Cardiac fibroblast (primary cell): Measurements from ENCODE around the gene PAF1.

ENCODE experiments used
- DNase-seq, 2 donors: peaks; one replicate each; pipeline versions ENCODE4 v3.0.0 to v3.0.0-alpha.2; 2010; ENCODE audit warnings: low read depth in 2 of 2
- H3K4me3 ChIP-seq, 2 donors: replicated peaks in 1 of 2; 1 replicate in 1 of 2; 2 replicates in 1 of 2; pipeline ENCODE4 v1.5.1; 2011; ENCODE audit warnings: low read depth in 2 of 2, low read length in 2 of 2, mild to moderate bottlenecking in 2 of 2, moderate library complexity in 1 of 2
- TF ChIP-seq, protein P1 (sequence below): IDR thresholded peaks from one replicate; pipeline ENCODE4 v1.5.1; 2011; ENCODE audit warnings: low read depth, mild to moderate bottlenecking, low read length, inconsistent platforms

The PAF1 gene

DNA sequence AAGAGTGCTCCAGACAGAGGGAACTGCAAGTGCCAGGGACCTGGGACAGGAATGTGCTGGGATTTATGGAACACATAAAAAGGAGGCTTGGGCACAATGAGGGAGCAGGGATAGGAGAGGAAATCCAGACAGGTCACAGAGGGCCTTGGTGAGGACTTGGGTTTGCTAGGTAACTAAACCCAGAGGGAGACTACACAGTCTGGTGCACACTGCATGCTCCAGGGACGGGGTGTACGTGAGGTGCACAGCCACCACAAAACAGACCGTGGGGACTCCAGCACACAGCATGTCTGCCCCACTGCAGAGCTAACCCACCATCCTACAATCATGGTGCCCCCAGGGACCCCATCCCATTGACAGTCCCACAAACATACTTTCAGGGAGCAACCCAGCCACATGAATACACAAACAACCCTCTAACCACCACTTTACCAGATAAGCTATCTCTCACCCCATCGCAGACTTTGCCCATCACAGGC is 10.2 kb upstream of the PAF1 start:
- no peak for DNase-seq
- TF ChIP-seq, protein P1, sequence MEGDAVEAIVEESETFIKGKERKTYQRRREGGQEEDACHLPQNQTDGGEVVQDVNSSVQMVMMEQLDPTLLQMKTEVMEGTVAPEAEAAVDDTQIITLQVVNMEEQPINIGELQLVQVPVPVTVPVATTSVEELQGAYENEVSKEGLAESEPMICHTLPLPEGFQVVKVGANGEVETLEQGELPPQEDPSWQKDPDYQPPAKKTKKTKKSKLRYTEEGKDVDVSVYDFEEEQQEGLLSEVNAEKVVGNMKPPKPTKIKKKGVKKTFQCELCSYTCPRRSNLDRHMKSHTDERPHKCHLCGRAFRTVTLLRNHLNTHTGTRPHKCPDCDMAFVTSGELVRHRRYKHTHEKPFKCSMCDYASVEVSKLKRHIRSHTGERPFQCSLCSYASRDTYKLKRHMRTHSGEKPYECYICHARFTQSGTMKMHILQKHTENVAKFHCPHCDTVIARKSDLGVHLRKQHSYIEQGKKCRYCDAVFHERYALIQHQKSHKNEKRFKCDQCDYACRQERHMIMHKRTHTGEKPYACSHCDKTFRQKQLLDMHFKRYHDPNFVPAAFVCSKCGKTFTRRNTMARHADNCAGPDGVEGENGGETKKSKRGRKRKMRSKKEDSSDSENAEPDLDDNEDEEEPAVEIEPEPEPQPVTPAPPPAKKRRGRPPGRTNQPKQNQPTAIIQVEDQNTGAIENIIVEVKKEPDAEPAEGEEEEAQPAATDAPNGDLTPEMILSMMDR = no peak

GRCh38 chr19:39400061-39400460 is 9.2 kb upstream of the PAF1 start:
- H3K4me3 ChIP-seq = no peak overlapping the region
- TF ChIP-seq, protein P1 = no peak
- no peak for DNase-seq

More for the DNA sequence above, 10.2 kb upstream of the PAF1 start:
- H3K4me3 ChIP-seq = no peak overlapping the region

- H3K4me3 ChIP-seq = no peak overlapping the region
- DNase-seq = no peak
- TF ChIP-seq, protein P1 = no peak
These were observed 8.8 kb upstream of the PAF1 start for GRCh38 chr19:39399668-39400050.

DNA sequence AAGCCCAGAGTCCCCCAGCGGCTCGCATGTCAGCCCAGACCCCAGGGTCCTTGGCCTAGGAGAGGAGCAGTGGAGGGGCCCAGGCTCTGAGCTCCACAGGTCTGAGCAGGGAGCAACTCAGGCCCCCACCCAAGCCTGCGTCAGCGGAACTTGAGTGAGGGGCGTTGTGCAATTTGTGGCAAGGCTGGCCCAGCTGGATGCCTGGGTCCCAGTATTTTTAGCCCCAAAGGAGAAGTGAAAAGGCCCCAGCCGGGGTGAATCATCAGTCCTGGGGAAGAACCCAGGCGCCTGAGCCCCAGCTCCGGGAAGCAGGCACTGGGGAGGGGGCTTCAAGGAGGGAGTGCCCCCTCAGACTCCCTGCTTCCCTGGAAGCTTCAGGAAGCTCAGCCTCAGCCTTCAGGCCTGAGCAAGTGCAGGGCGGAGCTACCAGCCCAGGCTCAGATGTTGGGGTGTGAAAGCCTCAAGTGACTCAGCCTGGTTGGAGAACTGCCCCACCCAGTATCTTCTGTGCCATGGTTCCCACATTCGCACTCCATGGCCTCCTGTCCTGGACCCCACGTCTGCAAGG is 7.5 kb upstream of the PAF1 start:
- H3K4me3 ChIP-seq = no peak overlapping the region
- peak; percentile 84 to 89 for DNase-seq
- TF ChIP-seq, protein P1 = no peak

DNA sequence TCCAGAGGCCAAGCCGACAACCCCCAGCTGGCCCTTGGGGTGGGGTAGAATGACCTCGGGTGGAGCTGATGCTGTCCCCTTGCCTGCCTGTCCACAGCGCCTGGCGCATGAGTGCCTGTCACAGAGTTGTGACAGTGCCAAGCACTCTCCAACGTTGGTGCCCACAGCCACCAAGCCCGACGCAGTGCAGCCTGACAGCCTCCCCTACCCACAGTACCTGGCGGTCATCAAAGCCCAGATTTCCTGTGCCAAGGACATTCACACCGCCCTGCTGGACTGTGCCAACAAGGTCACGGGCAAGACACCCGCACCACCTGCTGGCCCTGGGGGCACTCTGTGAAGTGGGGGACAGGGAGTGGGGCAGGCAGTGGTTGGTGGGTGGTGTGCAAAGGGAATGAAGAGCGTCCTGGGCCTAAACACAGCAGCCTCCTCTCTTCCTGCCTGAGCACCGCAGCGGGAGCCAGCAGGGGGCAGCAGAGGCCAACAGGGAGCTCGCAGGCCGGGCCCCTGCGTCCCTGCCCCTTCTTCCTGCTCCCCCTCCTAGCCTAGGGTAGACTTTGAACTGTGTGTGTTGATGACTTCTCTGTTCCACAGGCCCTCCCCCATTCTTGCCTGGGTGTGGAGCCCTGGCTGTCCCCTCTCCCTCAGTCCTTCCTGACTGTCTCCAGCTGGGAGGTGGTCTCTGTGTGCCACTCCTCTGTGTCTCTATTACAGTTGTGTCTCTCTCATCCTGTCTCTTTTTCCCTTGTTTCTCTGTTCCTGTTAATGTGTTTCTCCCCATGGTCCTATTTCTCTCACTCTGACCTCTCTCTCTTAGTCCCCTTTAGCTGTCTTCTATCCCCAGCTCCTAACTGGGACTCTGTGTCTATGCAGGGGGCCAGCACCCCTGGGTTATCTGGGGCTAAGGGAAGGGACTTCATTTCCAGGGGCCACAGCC is 6.7 kb upstream of the PAF1 start:
- no peak overlapping the region for H3K4me3 ChIP-seq
- TF ChIP-seq, protein P1 = peak; percentile 98
- DNase-seq = peak; percentile 88 to 91

DNA sequence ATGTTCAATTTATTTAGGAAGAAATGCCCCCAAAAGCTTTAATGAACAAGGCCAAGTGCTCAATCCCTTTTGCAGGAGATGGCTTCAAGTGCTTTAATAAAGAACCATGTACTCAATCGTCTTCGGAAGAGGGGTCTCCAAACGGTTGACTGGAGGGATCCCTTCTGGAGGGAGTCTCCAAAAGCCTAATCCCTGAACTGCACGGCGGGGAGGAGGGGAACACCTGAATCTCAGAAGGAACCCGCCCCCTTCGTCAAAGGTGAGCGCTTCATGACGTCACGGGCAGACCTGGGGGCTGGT is 505 bp downstream of the PAF1 start:
- TF ChIP-seq, protein P1 = no peak
- DNase-seq = no peak
- peak overlapping the region; percentile 87 to 98 for H3K4me3 ChIP-seq
